ENCODE results near the gene FOXD3.
A peak's percentile ranks its signal among the peaks of the same experiment; 100 is the strongest.

FOXD3 gene

GRCh38 chr1:63322114-63322943, at the start of gene FOXD3:
TSS of gene FOXD3 (plus strand) at chr1:63322567. CDS start at chr1:63323059, 492 bp downstream.
- peak; percentile 57 for DNase-seq (ENCODE audit: low read depth, low spot score)

- no peak for DNase-seq (ENCODE audit: low read depth, low spot score)
Measured at GRCh38 chr1:63272811-63273210, 49.6 kb upstream of the FOXD3 start.

GRCh38 chr1:63274371-63274770, 48.0 kb upstream of the FOXD3 start:
- no peak for DNase-seq (ENCODE audit: low read depth, low spot score)

- no peak for DNase-seq (ENCODE audit: low read depth, low spot score)
Measured at GRCh38 chr1:63274979-63275378, 47.4 kb upstream of the FOXD3 start.

GRCh38 chr1:63276624-63277023, 45.7 kb upstream of the FOXD3 start:
- no peak for DNase-seq (ENCODE audit: low read depth, low spot score)

GRCh38 chr1:63277195-63278192, 44.9 kb upstream of the FOXD3 start:
- no peak for DNase-seq (ENCODE audit: low read depth, low spot score)

- no peak for DNase-seq (ENCODE audit: low read depth, low spot score)
Measured at GRCh38 chr1:63281753-63282152, 40.6 kb upstream of the FOXD3 start.

GRCh38 chr1:63289135-63289534, 33.2 kb upstream of the FOXD3 start:
- no peak for DNase-seq (ENCODE audit: low read depth, low spot score)

GRCh38 chr1:63294803-63295594, 27.4 kb upstream of the FOXD3 start:
- no peak for DNase-seq (ENCODE audit: low read depth, low spot score)

GRCh38 chr1:63304410-63304809, 18.0 kb upstream of the FOXD3 start:
- no peak for DNase-seq (ENCODE audit: low read depth, low spot score)

GRCh38 chr1:63305043-63305442, 17.3 kb upstream of the FOXD3 start:
- no peak for DNase-seq (ENCODE audit: low read depth, low spot score)

- DNase-seq (ENCODE audit: low read depth, low spot score): no peak
Measured at GRCh38 chr1:63307196-63307794, 15.1 kb upstream of the FOXD3 start.

GRCh38 chr1:63316598-63316983, 5.8 kb upstream of the FOXD3 start:
- no peak for DNase-seq (ENCODE audit: low read depth, low spot score)

GRCh38 chr1:63316984-63317816, 5.2 kb upstream of the FOXD3 start:
- DNase-seq (ENCODE audit: low read depth, low spot score): peak; percentile 62

- DNase-seq (ENCODE audit: low read depth, low spot score): no peak
Measured at GRCh38 chr1:63317817-63318152, 4.6 kb upstream of the FOXD3 start.

GRCh38 chr1:63318201-63318979, 4.0 kb upstream of the FOXD3 start:
- DNase-seq (ENCODE audit: low read depth, low spot score): no peak

- DNase-seq (ENCODE audit: low read depth, low spot score): no peak
Measured at GRCh38 chr1:63319046-63320021, 3.0 kb upstream of the FOXD3 start.

GRCh38 chr1:63320022-63320721, 2.2 kb upstream of the FOXD3 start:
- no peak for DNase-seq (ENCODE audit: low read depth, low spot score)
